Testis (tissue), 2 donors: Measurements from ENCODE around the gene FREM1.

Experiments used
- CTCF ChIP-seq, 3 experiments: fragments of 450-650 bp in 2 of 3; fragments of 200-600 bp in 1 of 3; sonication (generic) in 1 of 3; IDR thresholded peaks; one replicate each; pipeline ENCODE4 v1.5.1; 2016 to 2019; ENCODE audit warnings: antibody characterized with exemption in 3 of 3, mild to moderate bottlenecking in 2 of 3, moderate library complexity in 1 of 3
- POLR2A ChIP-seq: fragments of 450-650 bp; IDR thresholded peaks from one replicate; pipeline ENCODE4 v1.6.1; 2017; ENCODE audit warnings: antibody characterized with exemption, mild to moderate bottlenecking, moderate library complexity

GRCh38 chr9:14731294-14731981 is 178.8 kb downstream of the FREM1 start:
- TF ChIP-seq CTCF (IDR thresholded peaks at IDR 0.05) (no peak), POLR2A (no peak)
